ENCODE measurements around the gene ELANE.

GRCh38 chr19:843180-843835 is 8.8 kb upstream of the ELANE start:
- TF ChIP-seq CTCF (IDR thresholded peaks at IDR 0.05) = peak; percentile 37
- no peak for TF ChIP-seq ZFX (IDR thresholded peaks at IDR 0.05; ENCODE audit: borderline replicate concordance)

Measured in 22Rv1 (cell line).